IMR-90 (cell line): ENCODE data around the gene PLCL2. TPM values are rescaled to one million over a fixed set of nuclear protein-coding genes. Genes with fewer than 3 reads are reported as not detected.

ENCODE experiments used
- ATAC-seq: fragments of 200-7000 bp; cut with Tn5 transposase; 2 replicates; pipeline ENCODE4 v1.9.1; 2020; ENCODE audit warnings: low read depth, mild to moderate bottlenecking, moderate library complexity
- BruUV-seq: library from RNA; stranded (reverse); fragments of 400-500 nt; replicated peaks from 2 replicates; lab custom pipeline; 2021; lab: Mats Ljungman, UMichigan
- CTCF ChIA-PET: fragments of 300-600 bp; formaldehyde crosslinking; extraction: SDS; loops from one replicate; lab custom pipeline; 2021; ENCODE audit warnings: antibody characterized with exemption; lab: Yijun Ruan, JAX
- POLR2A ChIA-PET: fragments of 300-600 bp; sonication (Branson Sonifier 250); formaldehyde crosslinking; loops from one replicate; lab custom pipeline; 2022; ENCODE audit warnings: antibody characterized with exemption; ENCODE audit not compliant: unreplicated experiment; lab: Charles Lee
- DNase-seq: peaks from one replicate; pipeline ENCODE4 v3.0.0; 2013
- H2AFZ ChIP-seq: replicated peaks from 2 replicates; pipeline ENCODE3; 2013; ENCODE audit warnings: low read length, mild to moderate bottlenecking; ENCODE audit not compliant: poor library complexity
- H2AK5ac ChIP-seq: 2 replicates; pipeline ENCODE4 v1.6.1; 2013; ENCODE audit warnings: low read depth, low read length, inconsistent platforms
- H2AK9ac ChIP-seq: replicated peaks from 2 replicates; pipeline ENCODE3; 2013; ENCODE audit warnings: mild to moderate bottlenecking, low read depth, low read length, moderate library complexity; ENCODE audit not compliant: poor library complexity
- H2BK120ac ChIP-seq: 2 replicates; pipeline ENCODE4 v1.6.1; 2013; ENCODE audit warnings: low read depth, low read length, inconsistent platforms
- H2BK15ac ChIP-seq: 3 replicates; pipeline ENCODE4 v1.6.1; 2013; ENCODE audit warnings: low read depth, low read length, inconsistent platforms
- H2BK20ac ChIP-seq: 2 replicates; pipeline ENCODE4 v1.6.1; 2013; ENCODE audit warnings: low read depth, mild to moderate bottlenecking, inconsistent platforms, low read length, moderate library complexity
- H2BK5ac ChIP-seq: 2 replicates; pipeline ENCODE4 v1.6.1; 2013; ENCODE audit warnings: mild to moderate bottlenecking, low read depth, low read length, inconsistent platforms; ENCODE audit not compliant: poor library complexity, severe bottlenecking
- H3K14ac ChIP-seq: replicated peaks from 2 replicates; pipeline ENCODE4 v1.6.1; 2013; ENCODE audit warnings: low read depth, low read length, inconsistent platforms
- H3K18ac ChIP-seq: 2 replicates; pipeline ENCODE4 v1.6.1; 2013; ENCODE audit warnings: low read depth, low read length, control low read depth
- H3K23ac ChIP-seq: 2 replicates; pipeline ENCODE4 v1.6.1; 2013; ENCODE audit warnings: low read depth, low read length, inconsistent platforms
- H3K27ac ChIP-seq: 2 replicates; pipeline ENCODE4 v1.5.1; 2013; ENCODE audit warnings: mild to moderate bottlenecking, control low read depth, low read length; ENCODE audit not compliant: insufficient read depth
- H3K27me3 ChIP-seq: 2 replicates; pipeline ENCODE4 v1.6.1; 2013; ENCODE audit warnings: low read length; ENCODE audit not compliant: control insufficient read depth, insufficient read depth
- H3K36me3 ChIP-seq: 2 replicates; pipeline ENCODE4 v1.6.1; 2013; ENCODE audit warnings: low read length, mixed read lengths; ENCODE audit not compliant: control insufficient read depth, insufficient read depth
- H3K4ac ChIP-seq: 2 replicates; pipeline ENCODE4 v1.6.1; 2013; ENCODE audit warnings: low read depth, low read length, inconsistent platforms
- H3K4me1 ChIP-seq: 2 replicates; pipeline ENCODE4 v1.6.1; 2013; ENCODE audit warnings: low read length, mixed read lengths; ENCODE audit not compliant: control insufficient read depth, insufficient read depth
- H3K4me2 ChIP-seq: 2 replicates; pipeline ENCODE4 v1.6.1; 2013; ENCODE audit warnings: low read depth, mild to moderate bottlenecking, control low read depth, low read length, moderate library complexity
- H3K4me3 ChIP-seq: 2 replicates; pipeline ENCODE4 v1.5.1; 2013; ENCODE audit warnings: low read depth, mild to moderate bottlenecking, control low read depth, low read length, moderate library complexity; ENCODE audit not compliant: insufficient read depth
- H3K56ac ChIP-seq: 2 replicates; pipeline ENCODE4 v1.6.1; 2013; ENCODE audit warnings: low read length, inconsistent platforms; ENCODE audit not compliant: insufficient read depth; ENCODE audit errors: extremely low read depth
- H3K79me1 ChIP-seq, 2 experiments: 2 replicates each; pipeline ENCODE4 v1.6.1; 2013; ENCODE audit warnings: low read length in 2 of 2, inconsistent platforms in 1 of 2, low read depth in 1 of 2
- H3K9ac ChIP-seq: 2 replicates; pipeline ENCODE4 v1.6.1; 2013; ENCODE audit warnings: low read depth, low read length, control low read depth
- H3K9me1 ChIP-seq: 2 replicates; pipeline ENCODE4 v1.6.1; 2013; ENCODE audit warnings: low read length, inconsistent platforms; ENCODE audit not compliant: insufficient read depth
- H3K9me3 ChIP-seq: 2 replicates; pipeline ENCODE4 v1.6.1; 2013; ENCODE audit warnings: low read length; ENCODE audit not compliant: control insufficient read depth, insufficient read depth
- H4K20me1 ChIP-seq: 2 replicates; pipeline ENCODE4 v1.6.1; 2013; ENCODE audit warnings: low read length, inconsistent platforms; ENCODE audit not compliant: insufficient read depth
- H4K5ac ChIP-seq: 2 replicates; pipeline ENCODE4 v1.6.1; 2013; ENCODE audit warnings: mild to moderate bottlenecking, low read depth, low read length, control low read depth
- H4K8ac ChIP-seq, 2 experiments: 2 replicates each; pipeline ENCODE4 v1.6.1; 2013; ENCODE audit warnings: low read depth in 2 of 2, low read length in 2 of 2, control low read depth in 1 of 2, inconsistent platforms in 1 of 2
- H4K91ac ChIP-seq: 2 replicates; pipeline ENCODE4 v1.6.1; 2013; ENCODE audit warnings: low read depth, low read length, inconsistent platforms; ENCODE audit not compliant: insufficient read depth
- BHLHE40 ChIP-seq: fragments of 150-350 bp; IDR thresholded peaks from 2 replicates; pipeline ENCODE4 v1.6.1; 2016; ENCODE audit warnings: mild to moderate bottlenecking, low read depth, low read length
- CEBPB ChIP-seq: IDR thresholded peaks from 2 replicates; pipeline ENCODE4 v1.6.1; 2012; ENCODE audit warnings: low read depth, low read length, improper control_type of control experiment
- CHD1 ChIP-seq: IDR thresholded peaks from 2 replicates; pipeline ENCODE4 v1.6.1; 2012; ENCODE audit warnings: low read depth, low read length, improper control_type of control experiment
- CTCF ChIP-seq: conservative IDR thresholded peaks from 2 replicates; pipeline ENCODE4 v1.5.1; 2012; ENCODE audit warnings: mild to moderate bottlenecking, low read depth, low read length, improper control_type of control experiment
- FOS ChIP-seq: fragments of 150-350 bp; IDR thresholded peaks from 2 replicates; pipeline ENCODE4 v1.6.1; 2016; ENCODE audit warnings: low read depth, low read length
- MAFK ChIP-seq: IDR thresholded peaks from 2 replicates; pipeline ENCODE4 v1.6.1; 2012; ENCODE audit warnings: low read depth, low read length, improper control_type of control experiment
- MAZ ChIP-seq: IDR thresholded peaks from 2 replicates; pipeline ENCODE4 v1.6.1; 2012; ENCODE audit warnings: low read depth, mild to moderate bottlenecking, low read length, improper control_type of control experiment, moderate library complexity, borderline replicate concordance
- MXI1 ChIP-seq: IDR thresholded peaks from 2 replicates; pipeline ENCODE4 v1.6.1; 2012; ENCODE audit warnings: low read depth, mild to moderate bottlenecking, low read length, moderate library complexity, borderline replicate concordance
- NFE2L2 ChIP-seq: fragments of 150-350 bp; IDR thresholded peaks from 2 replicates; pipeline ENCODE4 v1.6.1; 2016; ENCODE audit warnings: low read depth, mild to moderate bottlenecking, low read length
- POLR2A ChIP-seq: IDR thresholded peaks from 2 replicates; pipeline ENCODE4 v1.6.1; 2012; ENCODE audit warnings: mild to moderate bottlenecking, low read depth, low read length
- RAD21 ChIP-seq: IDR thresholded peaks from 2 replicates; pipeline ENCODE4 v1.6.1; 2012; ENCODE audit warnings: low read length, improper control_type of control experiment
- RCOR1 ChIP-seq: IDR thresholded peaks from 2 replicates; pipeline ENCODE4 v1.6.1; 2012; ENCODE audit warnings: mild to moderate bottlenecking, low read length, improper control_type of control experiment; ENCODE audit not compliant: insufficient replicate concordance
- RFX5 ChIP-seq: IDR thresholded peaks from 2 replicates; pipeline ENCODE4 v1.8.0; 2012; ENCODE audit warnings: low read depth, mild to moderate bottlenecking, low read length, moderate library complexity
- SMC3 ChIP-seq: fragments of 150-350 bp; IDR thresholded peaks from 2 replicates; pipeline ENCODE4 v1.6.1; 2016; ENCODE audit warnings: low read depth, mild to moderate bottlenecking, antibody characterized with exemption, low read length, moderate library complexity
- WGBS, 2 experiments: methylation state at CpG; one replicate each; pipeline versions ENCODE4 v1.1.5 to v1.1.7; 2013; ENCODE audit warnings: missing lambda C conversion rate in 2 of 2; ENCODE audit not compliant: insufficient read length in 1 of 2; ENCODE audit errors: extremely low coverage in 2 of 2; 5-methylcytosine and 5-hydroxymethylcytosine counted together
- dilution Hi-C: fragments of 300-500 bp; cut with HindIII; formaldehyde crosslinking; loops from one replicate; pipeline ENCODE4 v1.14.3; 2018; ENCODE audit warnings: low sequenced_read_pairs; ENCODE audit not compliant: unreplicated experiment
- in situ Hi-C: fragments of 300-500 bp; cut with MboI; formaldehyde crosslinking; loops from 3 replicates; pipeline ENCODE4 v1.14.3; 2019; ENCODE audit warnings: low sequenced_read_pairs, inconsistent platforms, mixed read lengths
- intact Hi-C: fragments of 100-400 bp; cut with micrococcal nuclease; formaldehyde crosslinking; loops from 2 replicates; pipeline ENCODE4 v1.10.0; 2022
- polyA plus RNA-seq, 3 experiments: library from polyadenylated mRNA; depleted of rRNA; stranded (reverse); fragments of >200 nt; gene quantifications; 2 replicates each; pipeline ENCODE4 v1.2.3, GENCODE V29; 2012; ENCODE audit warnings: low replicate concordance in 1 of 3
- total RNA-seq: library from RNA; depleted of rRNA; stranded (reverse); fragments of >200 nt; gene quantifications from 2 replicates; pipeline ENCODE4 v1.2.3, GENCODE V29; 2012
- TF ChIP-seq, protein P1 (sequence below): fragments of 150-350 bp; IDR thresholded peaks from 2 replicates; pipeline ENCODE4 v1.6.1; 2016; ENCODE audit warnings: low read depth, mild to moderate bottlenecking, low read length, moderate library complexity, borderline replicate concordance
- TF ChIP-seq, protein P2 (sequence below): fragments of 150-350 bp; IDR thresholded peaks from 2 replicates; pipeline ENCODE4 v1.6.1; 2017; ENCODE audit warnings: mild to moderate bottlenecking, antibody characterized with exemption, low read length, low read depth

The PLCL2 gene
- total and polyA plus RNA-seq, 2 of the 4 experiments (the other 2 are of a cell fraction): 0.92 to 3.8 TPM

DNA sequence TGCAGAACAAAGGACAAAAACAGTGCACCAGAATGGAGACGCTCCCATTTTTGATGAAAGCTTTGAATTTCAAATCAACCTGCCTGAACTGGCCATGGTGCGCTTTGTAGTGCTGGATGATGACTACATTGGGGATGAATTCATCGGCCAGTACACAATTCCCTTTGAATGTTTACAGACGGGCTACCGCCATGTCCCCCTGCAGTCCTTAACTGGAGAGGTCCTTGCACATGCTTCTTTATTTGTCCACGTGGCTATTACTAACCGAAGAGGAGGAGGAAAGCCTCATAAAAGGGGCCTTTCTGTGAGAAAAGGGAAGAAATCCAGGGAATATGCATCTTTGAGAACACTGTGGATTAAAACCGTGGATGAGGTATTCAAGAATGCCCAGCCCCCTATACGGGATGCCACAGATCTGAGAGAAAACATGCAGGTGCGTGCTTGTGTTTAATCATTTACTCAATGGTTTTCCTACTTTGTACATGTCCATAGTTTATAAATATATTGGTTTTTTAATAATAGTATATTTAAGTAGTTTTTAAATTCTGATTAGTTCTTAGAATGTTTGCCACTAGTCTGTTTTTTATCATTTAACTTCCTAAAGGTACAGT lies 127.1 kb downstream of the PLCL2 start:
- H3K23ac ChIP-seq: no peak overlapping the region

More for the DNA sequence above, 127.1 kb downstream of the PLCL2 start:
- no peaks in the 10 kb centered on the region for H3K36me3 ChIP-seq
- H4K8ac ChIP-seq: no peak overlapping the region
- H4K20me1 ChIP-seq: no peaks in the 10 kb centered on the region
- CTCF ChIA-PET: no interaction called here
- H4K5ac ChIP-seq: no peak overlapping the region
- ATAC-seq: no peak
- H2BK20ac ChIP-seq: no peak overlapping the region
- no TSS peak for BruUV-seq
- no peak overlapping the region for H3K9ac ChIP-seq
- dilution Hi-C loops (no loop called here), in situ Hi-C loops (no loop called here), intact Hi-C loops (no loop called here)
- H3K27ac ChIP-seq: no peak overlapping the region
- H2AK5ac ChIP-seq: no peak overlapping the region
- no peak overlapping the region for H4K91ac ChIP-seq
- TF ChIP-seq SMC3 (no peak), NFE2L2 (no peak), POLR2A (no peak), MAFK (no peak), RAD21 (no peak), MAZ (no peak), CEBPB (no peak), CTCF (no peak), BHLHE40 (no peak), RFX5 (no peak), CHD1 (no peak), MXI1 (no peak), FOS (no peak), RCOR1 (no peak)
- TF ChIP-seq, protein P1, sequence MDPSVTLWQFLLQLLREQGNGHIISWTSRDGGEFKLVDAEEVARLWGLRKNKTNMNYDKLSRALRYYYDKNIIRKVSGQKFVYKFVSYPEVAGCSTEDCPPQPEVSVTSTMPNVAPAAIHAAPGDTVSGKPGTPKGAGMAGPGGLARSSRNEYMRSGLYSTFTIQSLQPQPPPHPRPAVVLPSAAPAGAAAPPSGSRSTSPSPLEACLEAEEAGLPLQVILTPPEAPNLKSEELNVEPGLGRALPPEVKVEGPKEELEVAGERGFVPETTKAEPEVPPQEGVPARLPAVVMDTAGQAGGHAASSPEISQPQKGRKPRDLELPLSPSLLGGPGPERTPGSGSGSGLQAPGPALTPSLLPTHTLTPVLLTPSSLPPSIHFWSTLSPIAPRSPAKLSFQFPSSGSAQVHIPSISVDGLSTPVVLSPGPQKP: no peak
- TF ChIP-seq, protein P2, sequence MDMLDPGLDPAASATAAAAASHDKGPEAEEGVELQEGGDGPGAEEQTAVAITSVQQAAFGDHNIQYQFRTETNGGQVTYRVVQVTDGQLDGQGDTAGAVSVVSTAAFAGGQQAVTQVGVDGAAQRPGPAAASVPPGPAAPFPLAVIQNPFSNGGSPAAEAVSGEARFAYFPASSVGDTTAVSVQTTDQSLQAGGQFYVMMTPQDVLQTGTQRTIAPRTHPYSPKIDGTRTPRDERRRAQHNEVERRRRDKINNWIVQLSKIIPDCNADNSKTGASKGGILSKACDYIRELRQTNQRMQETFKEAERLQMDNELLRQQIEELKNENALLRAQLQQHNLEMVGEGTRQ: no peak
- no peak overlapping the region for H3K56ac ChIP-seq
- no peak overlapping the region for H3K4me3 ChIP-seq
- no peaks in the 10 kb centered on the region for H3K27me3 ChIP-seq
- no peak overlapping the region for H3K18ac ChIP-seq
- POLR2A ChIA-PET: no interaction called here
- H2BK5ac ChIP-seq: no peak overlapping the region
- DNase-seq: no peak
- H2BK120ac ChIP-seq: no peak overlapping the region
- H3K79me1 ChIP-seq: no peaks in the 10 kb centered on the region
- H2AFZ ChIP-seq: no peak overlapping the region
- WGBS, 2 experiments: 86% methylated on average over 3 of the region's 10 CpGs; no CpG with 5 or more reads in 1 of the 2 experiments
- no peaks in the 10 kb centered on the region for H3K9me1 ChIP-seq
- H3K14ac ChIP-seq: no peak overlapping the region
- H2BK15ac ChIP-seq: no peak overlapping the region
- no peaks in the 10 kb centered on the region for H3K4me1 ChIP-seq
- H3K9me3 ChIP-seq: no peaks in the 10 kb centered on the region
- no peak overlapping the region for H3K4me2 ChIP-seq
- H3K4ac ChIP-seq: no peak overlapping the region
- no peak overlapping the region for H2AK9ac ChIP-seq
